Measurements from ENCODE around the gene MCF2. TPM values are rescaled to one million over a fixed set of nuclear protein-coding genes. Genes with fewer than 3 reads are reported as not detected.

The MCF2 gene
- total and polyA plus RNA-seq, 7 donors = 0.14 to 0.31 TPM; not detected in 5

- H3K9me3 ChIP-seq = no peaks in the 10 kb centered on the region
- no peak overlapping the region for H3K27ac ChIP-seq
- WGBS, 3 donors = 64 to 94% (median 92%) methylated on average over 4 of the region's 4 CpGs
- no peaks in the 10 kb centered on the region for H3K36me3 ChIP-seq (ENCODE audit: insufficient read depth in 1 of 2, low read depth in 1 of 2)
- no peak for TF ChIP-seq CTCF (IDR thresholded peaks at IDR 0.05)
- no peak overlapping the region for H3K4me3 ChIP-seq
- intact Hi-C loops (cut with DNase I) = no loop called here
- DNase-seq (no peak), ATAC-seq (no peak)
- H3K27me3 ChIP-seq (ENCODE audit: insufficient read depth in 3 of 3, low read length in 2 of 3) = no peaks in the 10 kb centered on the region
- no peaks in the 10 kb centered on the region for H3K4me1 ChIP-seq
Measured at GRCh38 chrX:139532834-139533233, 175.1 kb downstream of the MCF2 start.

Other genes starting within 250 kb of the MCF2 start
- gene F9, start 177.4 kb downstream of the MCF2 start, total RNA-seq = not detected
- not detected for gene F9, start 177.4 kb downstream of the MCF2 start, polyA plus RNA-seq
- gene ATP11C, start 224.9 kb upstream of the MCF2 start, total RNA-seq = 1 to 10 TPM; 2.1 to 3.9 (median 3.2) TPM
- gene ATP11C, start 224.9 kb upstream of the MCF2 start, polyA plus RNA-seq = 1 to 10 TPM; 2.3 to 3.1 (median 2.4) TPM

All from psoas muscle (tissue), 8 donors.